HG02938 (cell line): ENCODE measurements around the gene PCBP3.
"Not testable (repeated sequence)": the region's sequence is repeated elsewhere in the genome, so short reads cannot be mapped to it uniquely, and the experiment has no call there.

Source experiments
- ATAC-seq: cut with Tn5 transposase; IDR thresholded peaks from one replicate; pipeline ENCODE4 v1.9.1; 2021; ENCODE audit warnings: mild to moderate bottlenecking, moderate library complexity; ENCODE audit not compliant: unreplicated experiment

Gene PCBP3

GRCh38 chr21:45669382-45669781 is 25.9 kb downstream of the PCBP3 start:
- no peak for ATAC-seq

- no peak for ATAC-seq
These were observed 27.2 kb downstream of the PCBP3 start for GRCh38 chr21:45670731-45671130.

- ATAC-seq = not testable (repeated sequence)
These were observed 35.3 kb downstream of the PCBP3 start for GRCh38 chr21:45678790-45679189.

- no peak for ATAC-seq
These were observed 36.7 kb downstream of the PCBP3 start for GRCh38 chr21:45680215-45680614.

GRCh38 chr21:45695086-45695485 is 51.6 kb downstream of the PCBP3 start:
- no peak for ATAC-seq

GRCh38 chr21:45698493-45699184 is 55.1 kb downstream of the PCBP3 start:
- no peak for ATAC-seq

- ATAC-seq = no peak
These were observed 55.9 kb downstream of the PCBP3 start for GRCh38 chr21:45699251-45699942.

- ATAC-seq = no peak
These were observed 56.4 kb downstream of the PCBP3 start for GRCh38 chr21:45699966-45700365.

- no peak for ATAC-seq
These were observed 56.9 kb downstream of the PCBP3 start for GRCh38 chr21:45700461-45700860.

- no peak for ATAC-seq
These were observed 61.0 kb downstream of the PCBP3 start for GRCh38 chr21:45704311-45705108.

GRCh38 chr21:45706299-45706698 is 62.8 kb downstream of the PCBP3 start:
- no peak for ATAC-seq

GRCh38 chr21:45709173-45709572 is 65.6 kb downstream of the PCBP3 start:
- ATAC-seq = no peak

- ATAC-seq = no peak
These were observed 66.3 kb downstream of the PCBP3 start for GRCh38 chr21:45709696-45710268.

- ATAC-seq = not testable (repeated sequence)
These were observed 66.8 kb downstream of the PCBP3 start for GRCh38 chr21:45710306-45710705.

- no peak for ATAC-seq
These were observed 70.1 kb downstream of the PCBP3 start for GRCh38 chr21:45713613-45714012.

GRCh38 chr21:45715441-45715840 is 71.9 kb downstream of the PCBP3 start:
- no peak for ATAC-seq

GRCh38 chr21:45718413-45718812 is 74.9 kb downstream of the PCBP3 start:
- no peak for ATAC-seq

- no peak for ATAC-seq
These were observed 75.8 kb downstream of the PCBP3 start for GRCh38 chr21:45719177-45719802.

- not testable (repeated sequence) for ATAC-seq
These were observed 76.7 kb downstream of the PCBP3 start for GRCh38 chr21:45720204-45720603.

GRCh38 chr21:45721671-45722070 is 78.1 kb downstream of the PCBP3 start:
- ATAC-seq = no peak
